Middle frontal gyrus (tissue), 1 donor: ENCODE results near the gene APBA3.
A peak's percentile ranks its signal among the peaks of the same experiment; 100 is the strongest.

Experiments used
- DNase-seq: peaks from one replicate; pipeline ENCODE4 v3.0.0-alpha.2; 2015; ENCODE audit warnings: low spot score; ENCODE audit errors: extremely low spot score

Gene APBA3, protein sequence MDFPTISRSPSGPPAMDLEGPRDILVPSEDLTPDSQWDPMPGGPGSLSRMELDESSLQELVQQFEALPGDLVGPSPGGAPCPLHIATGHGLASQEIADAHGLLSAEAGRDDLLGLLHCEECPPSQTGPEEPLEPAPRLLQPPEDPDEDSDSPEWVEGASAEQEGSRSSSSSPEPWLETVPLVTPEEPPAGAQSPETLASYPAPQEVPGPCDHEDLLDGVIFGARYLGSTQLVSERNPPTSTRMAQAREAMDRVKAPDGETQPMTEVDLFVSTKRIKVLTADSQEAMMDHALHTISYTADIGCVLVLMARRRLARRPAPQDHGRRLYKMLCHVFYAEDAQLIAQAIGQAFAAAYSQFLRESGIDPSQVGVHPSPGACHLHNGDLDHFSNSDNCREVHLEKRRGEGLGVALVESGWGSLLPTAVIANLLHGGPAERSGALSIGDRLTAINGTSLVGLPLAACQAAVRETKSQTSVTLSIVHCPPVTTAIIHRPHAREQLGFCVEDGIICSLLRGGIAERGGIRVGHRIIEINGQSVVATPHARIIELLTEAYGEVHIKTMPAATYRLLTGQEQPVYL

DNA sequence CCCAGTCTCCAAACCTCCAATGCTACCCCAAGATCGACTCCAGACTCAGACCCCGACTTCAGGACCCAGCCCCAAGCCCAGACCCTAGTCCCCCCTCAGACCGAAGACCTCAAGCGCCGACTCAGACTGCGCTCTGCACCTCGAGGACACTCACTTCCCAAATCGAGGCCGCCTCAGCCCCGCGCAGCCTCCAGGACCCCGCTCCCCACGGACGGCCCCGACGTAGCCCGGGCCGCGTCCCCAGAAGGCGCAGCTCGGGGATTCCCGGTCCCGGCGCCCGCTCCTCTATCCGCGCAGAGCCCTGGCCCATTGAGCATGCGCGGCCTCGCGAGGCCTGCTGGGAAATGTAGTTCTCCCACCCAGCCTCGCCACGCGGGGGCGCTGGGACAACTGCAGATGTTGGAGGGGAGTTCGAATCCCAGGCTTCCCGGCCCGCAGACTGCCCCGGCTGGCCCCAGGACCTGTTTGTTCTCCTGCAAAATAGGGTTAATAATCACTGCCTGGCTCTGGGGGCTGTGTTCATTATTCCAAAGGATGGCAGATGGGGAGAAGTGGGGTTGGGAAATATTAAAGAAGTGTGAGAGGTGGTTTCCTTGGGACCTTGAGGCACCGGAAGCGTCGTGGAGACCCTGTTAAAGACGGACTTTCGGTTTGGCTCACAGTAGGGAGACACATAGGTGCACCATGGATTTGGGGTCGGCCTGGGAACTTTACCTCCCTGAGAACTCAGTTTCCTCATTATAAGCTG lies at the start of gene APBA3:
TSS of gene APBA3 (minus strand) at position 311 of the 748 bp plus-strand sequence. CDS start 1,428 bp downstream, outside the sequence.
- DNase-seq, result peak; percentile 79

DNA sequence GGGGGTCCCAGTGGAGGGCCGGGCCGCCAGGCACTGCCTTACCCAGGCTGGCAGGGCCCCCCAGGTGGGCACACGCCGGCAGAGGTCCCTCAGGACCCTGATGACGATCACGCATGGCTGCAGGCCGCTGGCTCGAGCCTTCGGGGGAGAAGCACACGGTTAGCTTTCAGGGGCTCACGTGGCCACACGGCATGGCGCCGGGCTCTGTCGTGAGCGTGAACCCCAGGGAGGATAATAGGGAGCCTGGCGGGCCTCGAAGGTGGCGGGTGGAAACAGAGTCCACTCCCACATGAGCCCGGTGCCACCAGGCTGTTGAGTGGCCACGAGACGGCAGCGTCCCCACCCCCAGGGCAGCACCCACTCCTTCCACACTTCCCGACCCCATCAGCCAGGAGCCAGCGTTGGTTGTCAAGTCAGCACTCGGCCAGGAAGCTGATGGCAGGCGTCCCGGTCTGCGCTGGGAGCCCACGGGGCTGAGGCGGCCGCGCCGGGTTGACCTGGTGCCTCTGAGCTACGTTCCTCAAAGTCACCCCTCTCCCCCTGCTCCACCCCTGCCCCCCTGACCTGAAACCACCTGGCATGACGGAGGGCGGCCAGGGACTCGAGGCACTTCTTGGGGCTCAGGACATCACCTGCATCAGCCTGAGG lies 49.3 kb upstream of the APBA3 start:
- DNase-seq, result no peak

DNA sequence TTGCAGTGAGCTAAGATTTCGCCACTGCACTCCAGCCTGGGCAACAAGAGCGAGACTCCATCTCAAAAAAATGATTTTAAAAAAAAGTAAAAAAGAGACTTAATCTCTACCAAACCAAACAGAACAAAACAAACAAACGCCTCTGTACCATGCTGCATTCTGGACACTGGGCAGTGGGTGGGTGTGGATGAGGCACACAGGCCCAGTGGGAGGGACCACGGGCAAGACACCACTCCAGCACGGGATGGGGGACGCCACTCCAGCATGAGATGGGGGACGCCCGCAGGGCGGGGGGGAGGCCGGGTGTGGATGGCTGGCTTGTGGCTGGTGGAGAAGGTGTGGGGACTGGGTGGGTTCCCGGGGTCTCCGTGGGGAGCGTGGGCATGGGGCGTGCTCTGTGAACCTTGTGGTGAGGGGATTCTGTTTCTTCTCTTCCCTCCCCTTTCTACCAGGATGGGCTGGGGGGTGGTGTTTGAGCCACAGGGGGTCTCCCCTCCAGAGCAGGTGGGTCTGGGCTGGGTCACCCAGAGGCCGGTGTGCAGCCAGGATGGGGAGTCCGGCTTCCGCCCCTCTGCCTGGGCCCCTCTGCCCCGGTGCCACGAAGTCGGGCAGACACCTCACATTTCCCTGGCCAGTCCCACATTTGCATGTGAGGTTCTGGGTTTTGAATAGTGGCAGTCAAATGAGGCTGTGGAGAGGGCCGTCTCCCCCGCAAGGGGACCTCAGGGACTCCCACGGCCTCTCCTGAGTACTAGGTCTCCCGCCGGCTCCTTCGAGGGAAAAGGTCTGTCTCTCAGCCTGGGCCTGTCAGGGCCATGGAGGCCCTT lies 48.6 kb upstream of the APBA3 start:
- DNase-seq, result no peak

DNA sequence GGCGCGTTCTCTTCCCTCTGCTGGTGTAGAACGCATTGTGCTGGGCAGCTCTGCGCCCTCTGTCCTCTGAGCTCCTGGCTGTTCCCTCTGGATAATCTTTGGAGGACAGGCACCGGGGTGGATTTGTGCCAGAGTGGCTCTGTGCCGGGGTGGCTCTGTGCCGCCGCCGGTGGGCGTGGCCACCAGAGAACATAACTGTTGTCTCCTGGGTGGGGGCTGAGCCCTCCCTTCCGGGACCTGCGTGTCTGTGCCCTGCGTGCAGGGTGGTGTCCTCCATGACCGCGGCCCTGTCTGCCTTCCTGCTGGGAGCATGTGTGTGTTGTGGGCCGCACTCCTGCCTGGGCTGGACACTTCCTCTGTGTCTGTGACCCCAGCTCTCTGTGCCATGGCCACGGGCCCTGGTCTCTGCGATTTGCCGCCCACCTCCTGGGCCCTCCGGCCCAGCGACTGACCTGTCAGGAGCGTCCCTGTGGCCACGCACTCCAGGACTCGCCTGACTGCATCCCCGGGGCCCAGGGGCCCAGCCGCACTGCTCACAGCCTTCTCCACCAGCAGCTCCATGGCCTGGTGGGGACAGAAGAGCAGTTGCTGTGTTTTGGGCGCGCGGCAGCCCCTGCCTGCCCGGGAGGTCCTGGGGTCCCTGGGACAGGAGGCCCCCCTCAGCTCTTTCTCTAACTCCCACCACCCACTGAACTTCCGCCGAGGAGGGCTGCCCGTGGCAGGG lies 47.1 kb upstream of the APBA3 start:
- DNase-seq, result no peak

DNA sequence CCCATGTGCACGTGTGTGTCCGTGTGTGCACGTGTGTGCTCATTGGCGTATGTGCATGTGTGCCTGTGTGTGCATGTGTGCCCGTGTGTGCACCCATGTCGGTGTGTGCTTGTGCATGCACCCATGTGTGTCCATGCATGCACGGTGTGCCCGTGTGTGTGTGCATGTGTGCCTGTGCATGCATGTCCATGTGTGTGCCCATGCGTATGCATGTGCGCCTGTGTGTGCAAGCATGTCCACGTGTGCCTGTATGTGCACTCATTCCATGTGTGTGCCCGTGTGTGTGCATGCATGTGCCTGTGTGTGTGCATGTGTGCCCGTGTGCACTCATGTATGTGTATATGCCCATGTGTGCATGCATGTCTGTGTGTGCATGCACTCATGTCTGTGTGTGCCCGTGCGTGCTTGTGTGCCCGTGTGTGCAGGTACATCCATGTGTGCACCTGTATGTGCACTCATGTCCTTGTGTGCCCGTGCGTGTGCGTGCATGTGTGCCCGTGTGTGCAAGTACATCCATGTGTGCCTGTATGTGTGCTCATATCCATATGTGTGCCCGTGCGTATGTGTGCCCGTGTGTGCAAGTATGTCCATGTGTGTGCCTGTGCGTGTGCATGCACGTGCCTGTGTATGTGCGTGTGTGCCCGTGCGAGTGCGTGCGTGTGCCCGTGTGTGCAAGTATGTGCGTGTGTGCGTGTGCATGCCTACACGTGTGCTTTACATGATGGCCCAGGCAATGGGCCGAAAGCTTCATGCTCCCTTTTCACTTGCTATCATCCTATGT lies 46.3 kb upstream of the APBA3 start:
- DNase-seq, result no peak

DNA sequence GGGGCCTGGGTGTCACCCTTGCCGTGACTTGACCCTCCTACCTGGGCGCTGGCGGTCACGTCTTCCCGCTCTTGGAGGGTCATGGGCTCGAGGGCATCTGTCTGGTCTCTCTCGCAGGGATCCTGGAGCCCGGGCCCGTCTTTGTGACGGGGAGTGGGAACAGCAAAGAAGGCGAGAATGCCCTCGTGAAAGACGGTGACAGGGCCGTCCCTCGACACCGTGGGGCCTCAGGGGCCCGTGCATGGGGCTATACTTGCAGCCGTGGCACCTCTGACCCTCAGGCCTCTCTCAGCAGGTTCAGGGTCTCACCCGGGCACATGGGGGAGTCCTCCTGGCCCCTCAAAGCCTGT lies 45.6 kb upstream of the APBA3 start:
- DNase-seq, result no peak

DNA sequence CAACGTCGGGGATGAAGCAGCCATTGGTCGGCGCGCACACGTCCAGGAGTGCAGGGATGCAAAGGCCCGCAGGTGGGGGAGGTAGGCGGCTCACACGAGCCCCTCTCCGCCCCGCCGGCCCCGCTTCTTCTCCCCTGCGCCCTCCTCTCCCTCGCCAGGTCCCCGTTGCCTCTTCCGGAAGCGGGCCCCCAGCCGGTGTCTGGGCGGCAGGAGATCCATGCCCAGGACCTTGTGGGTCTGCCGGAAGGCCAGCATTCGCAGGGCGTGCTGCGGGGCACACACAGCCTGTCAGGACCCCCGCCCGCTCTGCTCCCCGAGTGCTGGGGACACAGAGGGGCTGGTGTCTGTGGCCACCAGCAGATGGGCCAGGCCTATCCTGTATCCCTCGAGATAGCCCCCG lies 44.4 kb upstream of the APBA3 start:
- DNase-seq, result no peak

DNA sequence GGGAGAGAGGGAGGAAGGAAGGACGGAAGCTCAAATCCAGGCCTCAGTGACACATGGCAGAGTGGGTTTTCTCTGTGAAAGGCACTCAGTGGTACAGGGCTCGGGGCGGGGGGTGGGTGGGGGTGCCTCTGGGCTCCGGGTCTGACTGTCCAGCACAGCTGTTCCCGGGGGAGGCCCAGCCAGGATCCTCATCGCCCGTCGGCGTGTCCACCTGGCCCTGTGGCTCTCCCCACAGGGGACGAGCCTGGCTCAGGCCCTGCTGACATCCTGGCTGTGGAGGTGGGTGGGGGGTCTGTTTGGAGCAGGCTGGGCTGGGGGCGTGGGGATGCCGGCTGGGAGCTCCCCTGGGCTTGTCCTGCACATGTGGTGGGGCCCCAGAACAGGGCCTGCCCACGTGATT lies 42.9 kb upstream of the APBA3 start:
- no peak for DNase-seq

DNA sequence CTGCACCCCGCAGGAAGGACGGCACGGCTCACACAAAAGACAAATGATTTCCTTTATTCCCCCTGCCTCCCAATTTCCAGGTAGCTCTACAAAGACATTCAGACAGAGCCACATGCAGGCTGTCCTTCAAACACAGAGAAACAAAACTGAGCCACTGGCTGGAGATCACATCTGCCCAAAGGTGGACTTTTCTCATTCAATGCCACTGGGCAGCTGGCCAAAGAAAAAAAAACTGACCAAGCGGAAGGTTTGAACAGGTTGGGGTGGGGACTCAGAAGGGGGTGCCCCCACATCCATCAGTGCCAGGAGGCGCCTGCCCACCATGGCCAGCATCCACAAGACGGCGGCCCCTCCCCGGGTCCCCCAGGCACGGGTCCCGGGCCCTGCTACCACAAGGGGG lies 42.5 kb upstream of the APBA3 start:
- no peak for DNase-seq

DNA sequence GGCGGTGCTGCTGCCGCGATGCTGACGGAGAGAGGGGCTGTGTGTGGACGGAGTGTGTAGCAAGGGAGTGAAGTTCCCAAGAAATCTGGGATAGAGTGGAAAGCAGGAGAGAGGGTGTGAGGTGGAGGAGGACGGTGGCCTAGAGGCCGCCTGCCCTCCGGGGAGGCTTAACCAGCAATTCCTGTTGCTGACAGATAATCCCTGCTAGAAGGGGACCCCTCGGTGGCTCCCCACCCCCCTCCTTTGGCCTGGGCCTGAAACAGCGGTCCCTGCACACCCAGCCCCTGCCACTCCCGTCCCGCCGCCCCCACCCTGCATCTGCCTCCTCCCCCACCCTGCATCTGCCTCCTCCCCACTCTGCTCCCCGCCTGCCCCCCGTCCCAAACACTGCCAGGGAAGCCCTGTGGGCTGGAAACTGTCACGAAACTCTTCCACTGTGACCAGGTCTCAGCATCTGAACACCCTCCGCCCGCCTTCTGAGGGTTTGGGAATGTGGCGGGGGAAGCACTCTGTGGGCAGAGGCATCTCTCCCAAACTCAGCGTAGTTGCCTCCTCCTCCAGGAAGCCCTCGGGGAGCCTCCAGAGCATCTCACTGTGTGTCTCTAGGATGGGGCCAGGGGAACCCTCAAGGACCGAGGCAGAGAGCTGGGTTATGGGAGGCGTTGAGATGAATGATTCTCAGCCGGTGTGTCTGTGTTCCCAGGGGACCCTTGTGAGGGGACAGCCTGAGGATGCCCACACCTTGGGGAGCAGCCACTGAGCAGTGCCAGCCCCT lies 41.8 kb upstream of the APBA3 start:
- no peak for DNase-seq

DNA sequence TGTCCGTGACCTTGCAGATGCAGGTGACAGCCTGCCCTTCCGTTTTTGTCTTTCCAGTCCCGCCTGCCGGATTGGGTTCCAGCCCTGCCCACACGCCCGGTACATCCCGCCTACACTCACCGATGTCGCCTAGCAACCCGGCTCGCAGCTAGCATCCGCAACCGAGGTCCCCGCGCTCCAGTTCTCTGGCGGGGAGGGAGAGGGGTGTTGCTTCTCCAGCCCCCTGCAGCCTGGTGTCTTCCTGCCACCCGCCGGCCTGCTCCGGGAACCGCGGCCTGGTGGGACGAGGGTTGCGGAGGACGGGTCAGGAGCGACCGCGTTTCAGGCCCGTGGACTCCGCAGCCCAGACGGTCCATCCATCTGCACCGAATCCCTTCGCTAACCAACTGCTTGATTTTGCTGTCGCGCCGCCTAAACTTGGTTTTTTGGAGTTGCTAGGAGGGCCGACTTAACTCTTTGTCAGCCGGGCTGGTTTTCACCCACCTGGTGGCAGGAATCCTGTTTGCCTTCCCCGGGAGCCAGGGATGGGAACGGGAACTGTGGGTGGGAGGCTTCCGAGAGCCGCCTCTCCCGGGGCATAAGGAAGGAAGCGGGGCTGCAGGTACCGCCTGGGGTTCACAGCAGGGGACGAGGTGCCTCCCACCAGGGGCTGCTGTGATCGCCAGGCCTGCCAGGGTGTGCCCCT lies 40.1 kb upstream of the APBA3 start:
- DNase-seq, result peak; percentile 20

DNA sequence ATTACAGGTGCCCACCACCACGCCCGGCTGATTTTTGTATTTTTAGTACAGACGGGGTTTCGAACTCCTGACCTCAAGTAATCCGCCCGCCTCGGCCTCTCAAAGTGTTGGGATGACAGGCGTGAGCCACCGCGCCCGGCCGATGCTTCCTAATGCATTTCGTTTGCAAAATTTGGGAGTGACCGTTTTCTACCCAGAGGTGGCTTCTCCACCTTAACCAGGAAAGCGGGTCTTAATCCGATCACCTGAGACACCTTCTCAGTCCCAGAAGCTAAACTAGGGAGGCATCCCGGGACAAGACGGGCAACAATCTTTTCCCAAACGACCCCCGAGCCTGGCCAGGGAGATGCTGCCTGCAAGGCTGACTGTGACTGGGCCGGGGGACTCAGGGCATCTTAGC lies 39.5 kb upstream of the APBA3 start:
- DNase-seq, result no peak

DNA sequence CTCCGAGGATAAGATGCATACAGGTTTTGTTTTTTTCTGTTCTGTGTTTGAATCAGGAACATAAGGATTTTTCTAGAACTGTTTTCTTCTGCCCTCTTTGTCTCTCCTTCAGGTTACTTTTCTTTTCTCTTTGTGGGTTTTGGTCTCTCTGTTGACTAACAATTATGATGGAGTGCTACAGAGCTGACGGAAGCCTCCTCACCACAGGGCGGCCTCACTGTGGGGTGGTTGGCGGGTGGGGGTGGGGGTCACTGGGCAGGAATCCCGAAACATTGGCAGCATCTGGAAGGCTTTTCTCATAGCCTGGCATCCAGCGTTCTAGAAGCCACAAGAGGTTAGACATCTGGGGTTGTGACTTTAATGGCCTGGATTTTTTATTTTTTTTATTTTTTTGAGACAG lies 36.6 kb upstream of the APBA3 start:
- no peak for DNase-seq

DNA sequence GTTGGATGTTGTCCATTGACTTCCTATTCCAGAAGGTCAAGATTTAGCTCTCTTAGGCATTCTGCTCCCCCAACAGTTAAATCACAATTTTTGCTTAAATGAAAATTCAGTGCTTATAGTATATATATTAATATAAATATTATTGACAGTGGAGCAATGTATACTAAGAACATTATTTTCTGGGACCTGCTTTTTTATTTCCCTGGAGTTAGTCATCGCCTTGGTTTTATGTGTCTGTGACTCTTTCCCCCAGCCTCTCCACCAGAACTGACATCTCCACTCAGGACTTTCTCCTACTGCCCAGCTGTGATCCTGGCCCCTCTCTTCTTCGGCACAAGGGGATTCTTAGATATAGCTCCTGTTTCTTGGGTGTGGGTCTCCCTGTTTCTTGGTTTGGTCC lies 34.9 kb upstream of the APBA3 start:
- no peak for DNase-seq

DNA sequence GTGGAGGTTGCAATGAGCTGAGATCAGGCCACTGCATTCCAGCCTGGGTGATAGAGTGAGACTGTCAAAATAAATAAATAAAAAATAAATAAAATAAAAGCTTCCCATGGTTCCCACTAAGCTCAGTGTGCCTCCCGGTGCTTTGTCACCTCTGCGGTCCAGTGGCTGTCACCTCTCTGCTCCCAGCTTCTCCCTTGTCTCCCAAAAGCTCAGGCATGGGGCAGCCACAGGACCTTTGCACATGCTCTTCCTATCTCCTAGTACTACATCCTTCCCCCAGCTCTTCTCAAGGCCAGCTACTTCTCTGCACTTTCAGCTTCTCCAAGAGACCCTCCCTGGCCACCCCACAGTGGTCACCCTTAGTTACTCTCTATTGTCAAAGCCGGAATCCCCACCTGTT lies 32.3 kb upstream of the APBA3 start:
- DNase-seq, result no peak

DNA sequence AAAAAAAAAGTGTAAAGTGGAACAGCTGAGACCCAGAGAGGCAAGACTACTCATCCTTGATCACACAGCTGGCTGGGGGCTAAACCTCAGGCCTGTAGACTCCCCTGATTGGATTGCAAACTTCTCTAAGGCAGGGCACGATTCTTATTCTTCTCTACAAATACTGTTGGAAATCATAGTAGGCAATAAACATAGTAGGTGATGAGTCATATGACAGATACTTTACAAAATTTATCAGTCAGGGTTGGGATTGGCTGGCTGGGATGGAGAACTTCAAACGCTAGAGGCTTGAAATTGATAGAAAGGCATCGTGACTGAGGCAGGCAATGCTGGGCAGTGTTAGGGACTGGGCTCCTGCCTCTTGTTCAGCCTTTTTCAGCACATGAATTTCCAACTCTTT lies 30.6 kb upstream of the APBA3 start:
- no peak for DNase-seq

DNA sequence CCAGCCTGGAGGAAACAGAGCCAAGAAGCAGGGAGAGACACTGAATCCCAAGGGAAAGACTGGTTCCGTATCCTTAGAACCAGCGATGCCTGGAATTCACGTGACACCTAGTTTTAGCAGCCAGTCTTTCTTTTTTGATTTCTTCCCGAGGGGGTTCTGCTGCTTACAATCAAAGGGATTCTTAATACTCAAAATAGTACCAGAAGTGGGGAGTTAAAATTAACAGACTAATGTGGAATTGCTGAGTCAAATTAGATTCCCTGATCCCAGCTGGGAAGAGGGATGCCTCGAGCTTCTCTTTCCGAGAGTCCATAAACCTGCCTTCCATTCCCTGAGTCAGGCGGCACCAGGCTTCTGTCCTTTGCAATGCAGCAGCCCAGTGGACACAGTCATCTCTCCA lies 29.4 kb upstream of the APBA3 start:
- no peak for DNase-seq

DNA sequence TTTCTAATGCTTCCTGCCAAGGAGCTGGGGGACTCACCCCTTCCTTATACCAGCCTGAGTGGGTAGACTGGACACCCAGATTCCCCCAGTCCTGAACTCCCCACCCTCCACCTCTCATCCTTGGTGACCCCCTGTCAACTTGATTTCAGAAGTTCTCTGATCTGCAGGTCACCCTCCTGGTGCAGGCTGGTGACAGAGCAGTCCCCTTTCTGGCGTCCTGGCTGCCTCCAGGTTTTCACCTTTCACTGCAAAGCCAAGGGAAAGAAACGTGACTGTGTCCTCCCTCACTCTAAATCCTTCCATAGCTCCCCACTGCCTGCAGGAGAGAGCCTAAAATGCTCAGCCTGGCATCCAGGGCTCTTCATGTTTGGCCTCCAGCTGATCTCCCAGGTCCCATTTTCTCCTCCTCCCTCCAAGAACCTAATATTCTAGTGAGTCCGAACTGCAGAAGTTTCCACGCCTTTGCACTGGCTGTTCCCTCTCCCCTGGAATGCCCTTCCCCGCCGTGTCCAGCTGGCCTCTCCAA lies 28.8 kb upstream of the APBA3 start:
- DNase-seq, result no peak
